PC-3 (cell line): ENCODE data around the gene E2F7. TPM values are rescaled to one million over a fixed set of nuclear protein-coding genes. Genes with fewer than 3 reads are reported as not detected.

Source experiments
- ATAC-seq: fragments of 200-7000 bp; cut with Tn5 transposase; 2 replicates; pipeline ENCODE4 v1.9.1; 2020; ENCODE audit warnings: mild to moderate bottlenecking, moderate library complexity
- BruUV-seq: library from RNA; stranded (reverse); fragments of 400-500 nt; replicated peaks from 2 replicates; lab custom pipeline; 2021; lab: Mats Ljungman, UMichigan
- CTCF ChIA-PET: fragments of 300-600 bp; sonication (Branson Sonifier 250); formaldehyde crosslinking; loops from one replicate; lab custom pipeline; 2022; ENCODE audit warnings: antibody characterized with exemption; lab: Charles Lee
- POLR2A ChIA-PET: fragments of 300-600 bp; sonication (Branson Sonifier 250); formaldehyde crosslinking; loops from one replicate; lab custom pipeline; 2022; ENCODE audit warnings: antibody characterized with exemption; ENCODE audit not compliant: unreplicated experiment; lab: Charles Lee
- DNase-seq: peaks from one replicate; pipeline ENCODE4 v3.0.0-alpha.2; 2015
- H2AFZ ChIP-seq: fragments of 300-600 bp; sonication (generic); 2 replicates; pipeline ENCODE4 v1.6.0; 2016; ENCODE audit warnings: antibody characterized with exemption, low read length
- H3F3A ChIP-seq: fragments of 300-600 bp; sonication (generic); one replicate; pipeline ENCODE4 v1.6.0; 2017; ENCODE audit warnings: antibody characterized with exemption, low read length, control low read depth, mild to moderate bottlenecking; ENCODE audit not compliant: unreplicated experiment
- H3K27ac ChIP-seq: fragments of 300-600 bp; sonication (generic); 2 replicates; pipeline ENCODE4 v1.5.1; 2016; ENCODE audit warnings: mild to moderate bottlenecking, low read length
- H3K27me3 ChIP-seq: fragments of 300-600 bp; sonication (generic); 2 replicates; pipeline ENCODE4 v1.6.1; 2016; ENCODE audit warnings: low read length, mixed read lengths
- H3K36me3 ChIP-seq: fragments of 300-600 bp; sonication (generic); 2 replicates; pipeline ENCODE4 v1.6.1; 2016; ENCODE audit warnings: low read depth, mixed run types, low read length, mixed read lengths
- H3K4me1 ChIP-seq: fragments of 300-600 bp; sonication (generic); 2 replicates; pipeline ENCODE4 v1.5.1; 2016; ENCODE audit warnings: low read length; ENCODE audit not compliant: insufficient read depth
- H3K4me2 ChIP-seq: fragments of 300-600 bp; sonication (generic); 2 replicates; pipeline ENCODE4 v1.6.0; 2016; ENCODE audit warnings: low read length
- H3K4me3 ChIP-seq: fragments of 300-600 bp; sonication (generic); 2 replicates; pipeline ENCODE4 v1.5.1; 2016; ENCODE audit warnings: mild to moderate bottlenecking, low read length, mixed read lengths
- H3K79me2 ChIP-seq: fragments of 300-600 bp; sonication (generic); 2 replicates; pipeline ENCODE4 v1.6.1; 2017; ENCODE audit warnings: low read length, mixed read lengths
- H3K9ac ChIP-seq: fragments of 300-600 bp; sonication (generic); 2 replicates; pipeline ENCODE4 v1.6.0; 2016; ENCODE audit warnings: mild to moderate bottlenecking, low read length
- H3K9me2 ChIP-seq: fragments of 300-600 bp; sonication (generic); replicated peaks from 2 replicates; pipeline ENCODE4 v1.6.1; 2016; ENCODE audit warnings: mixed run types, low read length, mixed read lengths
- H3K9me3 ChIP-seq: fragments of 300-600 bp; sonication (generic); 2 replicates; pipeline ENCODE4 v1.6.1; 2016; ENCODE audit warnings: low read length, mixed read lengths
- H4K20me1 ChIP-seq: fragments of 300-600 bp; sonication (generic); 2 replicates; pipeline ENCODE4 v1.6.1; 2016; ENCODE audit warnings: low read length, mixed read lengths
- CTCF ChIP-seq: fragments of 300-600 bp; sonication (generic); conservative IDR thresholded peaks from 2 replicates; pipeline ENCODE4 v1.5.1; 2017; ENCODE audit warnings: antibody characterized with exemption, low read depth, mild to moderate bottlenecking, low read length
- EZH2 ChIP-seq: fragments of 300-600 bp; sonication (generic); IDR thresholded peaks from one replicate; pipeline ENCODE4 v1.6.1; 2017; ENCODE audit warnings: antibody characterized with exemption, mild to moderate bottlenecking, low read length; ENCODE audit not compliant: unreplicated experiment
- EZH2phosphoT487 ChIP-seq: fragments of 300-600 bp; sonication (generic); IDR thresholded peaks from 2 replicates; pipeline ENCODE4 v1.6.1; 2018; ENCODE audit warnings: mild to moderate bottlenecking, antibody characterized with exemption, low read length, borderline replicate concordance
- intact Hi-C: fragments of 100-400 bp; cut with micrococcal nuclease; formaldehyde crosslinking; loops from 2 replicates; pipeline ENCODE4 v1.9.0; 2023
- total RNA-seq: library from RNA; depleted of rRNA; stranded (reverse); fragments of >200 nt; gene quantifications from 2 replicates; pipeline ENCODE4 v1.2.3, GENCODE V29; 2014

Gene E2F7
- total RNA-seq, 1 experiment from 2014 or later: 19.0 TPM

DNA sequence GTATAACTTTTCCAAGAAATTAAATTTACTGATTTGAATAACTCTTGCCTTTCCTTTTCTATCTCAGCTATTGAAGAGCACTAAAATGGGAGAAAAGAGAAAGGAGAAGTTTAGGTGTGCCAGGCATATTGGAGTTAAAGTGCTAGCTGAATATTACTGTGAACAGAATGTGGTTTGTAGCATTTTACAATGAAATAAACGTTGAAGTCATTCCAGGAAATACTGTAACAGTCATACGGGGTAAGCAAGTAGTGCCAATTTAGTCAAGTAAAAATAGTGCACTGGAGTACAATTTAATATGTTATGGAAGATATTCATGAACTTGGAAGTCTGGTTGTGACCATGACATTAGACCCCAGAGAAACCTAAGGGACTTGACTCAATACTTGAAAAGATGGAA, 62.1 kb downstream of the E2F7 start:
- no peak overlapping the region for H3K27ac ChIP-seq
- BruUV-seq: no TSS peak
- no peaks in the 10 kb centered on the region for H3F3A ChIP-seq
- TF ChIP-seq EZH2phosphoT487: no peak
- TF ChIP-seq EZH2: no peak
- H3K79me2 ChIP-seq: no peaks in the 10 kb centered on the region
- POLR2A ChIA-PET: no interaction called here
- no peaks in the 10 kb centered on the region for H3K9me3 ChIP-seq
- CTCF ChIA-PET: no interaction called here
- H2AFZ ChIP-seq: no peak overlapping the region
- H3K4me2 ChIP-seq: no peak overlapping the region
- intact Hi-C loops: no loop called here
- no peaks in the 10 kb centered on the region for H3K4me1 ChIP-seq
- H3K9me2 ChIP-seq: no peaks in the 10 kb centered on the region
- H3K36me3 ChIP-seq: no peaks in the 10 kb centered on the region
- H3K4me3 ChIP-seq: no peak overlapping the region
- peaks cover 4% of the 10 kb centered on the region; the same call in 1 of the 2 replicates for H3K27me3 ChIP-seq
- no peak for DNase-seq
- no peak for ATAC-seq
- no peak overlapping the region for H3K9ac ChIP-seq
- no peaks in the 10 kb centered on the region for H4K20me1 ChIP-seq

- Histone ChIP-seq H3K9me3 (no peaks in the 10 kb centered on the region), H3K4me1 (no peaks in the 10 kb centered on the region), H3K9me2 (no peaks in the 10 kb centered on the region), H2AFZ (no peak overlapping the region), H3K36me3 (no peaks in the 10 kb centered on the region), H3K4me3 (no peak overlapping the region), H3K9ac (no peak overlapping the region), H3K4me2 (no peak overlapping the region), H3F3A (no peaks in the 10 kb centered on the region), H4K20me1 (no peaks in the 10 kb centered on the region), H3K27me3 (peaks cover 4% of the 10 kb centered on the region; the same call in 1 of the 2 replicates), H3K79me2 (no peaks in the 10 kb centered on the region), H3K27ac (no peak overlapping the region)
- ChIA-PET POLR2A (no interaction called here), CTCF (no interaction called here)
- TF ChIP-seq EZH2phosphoT487 (no peak), CTCF (no peak), EZH2 (no peak)
- intact Hi-C loops: no loop called here
- ATAC-seq: no peak
- DNase-seq: no peak
- no TSS peak for BruUV-seq
Observed at GRCh38 chr12:77002382-77002781, 63.0 kb downstream of the E2F7 start.

DNA sequence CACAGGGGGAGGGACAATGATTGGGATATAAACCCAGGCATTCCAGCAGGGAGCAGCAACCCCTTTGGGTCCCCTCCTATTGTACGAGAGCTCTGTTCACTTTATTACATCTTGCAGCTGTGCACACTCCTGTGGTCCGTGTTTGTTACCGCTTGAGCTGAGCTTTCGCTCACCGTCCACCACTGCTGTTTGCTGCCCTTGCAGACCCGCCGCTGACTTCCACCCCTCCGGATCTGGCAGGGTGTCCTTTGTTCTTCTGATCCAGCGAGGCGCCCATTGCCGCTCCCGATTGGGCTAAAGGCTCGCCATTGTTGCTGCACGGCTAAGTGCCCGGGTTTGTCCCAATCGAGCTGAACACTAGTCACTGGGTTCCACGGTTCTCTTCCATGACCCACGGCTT, 64.1 kb downstream of the E2F7 start:
- intact Hi-C loops: no loop called here
- Histone ChIP-seq H3K27me3 (peaks cover 4% of the 10 kb centered on the region; the same call in 1 of the 2 replicates), H3K27ac (no peak overlapping the region), H3K4me1 (no peaks in the 10 kb centered on the region), H3K79me2 (no peaks in the 10 kb centered on the region), H3K9me3 (no peaks in the 10 kb centered on the region), H2AFZ (no peak overlapping the region), H3F3A (no peaks in the 10 kb centered on the region), H3K9ac (no peak overlapping the region), H3K4me2 (no peak overlapping the region), H3K4me3 (no peak overlapping the region), H4K20me1 (no peaks in the 10 kb centered on the region), H3K9me2 (no peaks in the 10 kb centered on the region), H3K36me3 (no peaks in the 10 kb centered on the region)
- no peak for ATAC-seq
- CTCF ChIA-PET: interaction anchor here (0.6 to 0.8 kb wide), 2 partner anchors 10 to 127 kb away, joined by 3 to 6 read pairs; no protein-coding TSS in a partner anchor
- DNase-seq: no peak
- TF ChIP-seq EZH2phosphoT487 (no peak), EZH2 (no peak), CTCF (no peak)
- no TSS peak for BruUV-seq
- POLR2A ChIA-PET: no interaction called here
